ENCODE results near the gene ALDH1A2. TPM values are rescaled to one million over a fixed set of nuclear protein-coding genes. Genes with fewer than 3 reads are reported as not detected.

ALDH1A2 gene
- total RNA-seq, 1 donor from 2014 or later, result 22.1 TPM

DNA sequence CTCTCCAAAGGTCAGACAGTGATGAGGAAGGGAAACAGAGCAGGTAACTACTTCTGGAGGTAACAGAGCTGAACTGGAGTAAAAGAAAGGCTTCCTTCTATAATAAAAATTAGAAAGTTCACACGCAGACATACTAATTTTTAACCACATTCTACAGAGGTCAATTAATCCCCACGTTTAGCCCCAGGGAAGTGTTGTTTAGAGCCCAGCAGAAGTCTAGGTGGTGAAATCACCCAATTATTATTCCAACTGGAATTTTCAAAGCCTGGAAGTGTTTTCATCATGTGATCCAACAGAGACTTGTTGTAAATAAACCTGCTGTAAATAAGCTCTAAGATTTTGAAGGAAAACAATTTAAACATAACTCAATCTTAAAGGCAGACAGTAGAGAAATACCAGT, 6.8 kb downstream of the ALDH1A2 start:
- no peaks in the 10 kb centered on the region for H3K36me3 ChIP-seq
- H3K9me3 ChIP-seq, result no peaks in the 10 kb centered on the region
- intact Hi-C loops (cut with DNase I), result no loop called here
- TF ChIP-seq, protein P1, sequence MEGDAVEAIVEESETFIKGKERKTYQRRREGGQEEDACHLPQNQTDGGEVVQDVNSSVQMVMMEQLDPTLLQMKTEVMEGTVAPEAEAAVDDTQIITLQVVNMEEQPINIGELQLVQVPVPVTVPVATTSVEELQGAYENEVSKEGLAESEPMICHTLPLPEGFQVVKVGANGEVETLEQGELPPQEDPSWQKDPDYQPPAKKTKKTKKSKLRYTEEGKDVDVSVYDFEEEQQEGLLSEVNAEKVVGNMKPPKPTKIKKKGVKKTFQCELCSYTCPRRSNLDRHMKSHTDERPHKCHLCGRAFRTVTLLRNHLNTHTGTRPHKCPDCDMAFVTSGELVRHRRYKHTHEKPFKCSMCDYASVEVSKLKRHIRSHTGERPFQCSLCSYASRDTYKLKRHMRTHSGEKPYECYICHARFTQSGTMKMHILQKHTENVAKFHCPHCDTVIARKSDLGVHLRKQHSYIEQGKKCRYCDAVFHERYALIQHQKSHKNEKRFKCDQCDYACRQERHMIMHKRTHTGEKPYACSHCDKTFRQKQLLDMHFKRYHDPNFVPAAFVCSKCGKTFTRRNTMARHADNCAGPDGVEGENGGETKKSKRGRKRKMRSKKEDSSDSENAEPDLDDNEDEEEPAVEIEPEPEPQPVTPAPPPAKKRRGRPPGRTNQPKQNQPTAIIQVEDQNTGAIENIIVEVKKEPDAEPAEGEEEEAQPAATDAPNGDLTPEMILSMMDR (IDR thresholded peaks at IDR 0.05), result no peak
- TF ChIP-seq POLR2A (IDR thresholded peaks at IDR 0.05) (no peak), POLR2AphosphoS5 (IDR thresholded peaks at IDR 0.05; ENCODE audit: insufficient read depth in 1 of 2, low read depth in 1 of 2) (no peak)
- H3K27ac ChIP-seq, result no peak overlapping the region
- no peak overlapping the region for H3K4me3 ChIP-seq
- DNase-seq (ENCODE audit: extremely low spot score in 2 of 2), result no peak
- no peaks in the 10 kb centered on the region for H3K27me3 ChIP-seq
- peaks cover 5% of the 10 kb centered on the region for H3K4me1 ChIP-seq

DNA sequence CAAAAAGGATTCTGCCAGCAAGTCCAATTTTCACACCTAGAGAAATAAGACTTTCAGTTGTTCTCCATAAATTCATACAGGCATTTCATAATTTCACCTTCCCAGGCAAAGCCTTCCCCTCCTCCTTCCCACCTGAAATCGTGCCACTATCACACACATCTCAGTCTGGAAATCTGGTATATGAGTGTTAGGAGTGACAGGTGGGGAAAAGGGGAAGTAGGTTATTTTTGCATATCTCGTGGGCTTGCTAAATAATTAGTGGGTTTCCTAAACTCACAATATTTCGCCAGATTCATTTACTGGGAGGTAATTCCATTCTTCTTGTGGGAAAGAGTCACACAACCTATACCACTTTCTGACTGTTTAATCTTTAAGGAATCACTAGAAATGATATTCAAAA, 7.4 kb downstream of the ALDH1A2 start:
- no peak for TF ChIP-seq POLR2A (IDR thresholded peaks at IDR 0.05)
- TF ChIP-seq, protein P1 (IDR thresholded peaks at IDR 0.05), result no peak
- TF ChIP-seq POLR2AphosphoS5 (IDR thresholded peaks at IDR 0.05; ENCODE audit: insufficient read depth in 1 of 2, low read depth in 1 of 2), result no peak
- Histone ChIP-seq H3K9me3 (no peaks in the 10 kb centered on the region), H3K4me3 (no peak overlapping the region), H3K27ac (no peak overlapping the region), H3K4me1 (peaks cover 7% of the 10 kb centered on the region), H3K27me3 (no peaks in the 10 kb centered on the region), H3K36me3 (no peaks in the 10 kb centered on the region)
- intact Hi-C loops (cut with DNase I), result no loop called here
- no peak for DNase-seq (ENCODE audit: extremely low spot score in 2 of 2)

GRCh38 chr15:58057559-58057958, 8.0 kb downstream of the ALDH1A2 start:
- TF ChIP-seq POLR2A (IDR thresholded peaks at IDR 0.05) (no peak), POLR2AphosphoS5 (IDR thresholded peaks at IDR 0.05; ENCODE audit: insufficient read depth in 1 of 2, low read depth in 1 of 2) (no peak)
- TF ChIP-seq, protein P1 (IDR thresholded peaks at IDR 0.05), result no peak
- no peak for DNase-seq (ENCODE audit: extremely low spot score in 2 of 2)
- no peak overlapping the region for H3K4me3 ChIP-seq
- peaks cover 7% of the 10 kb centered on the region for H3K4me1 ChIP-seq
- H3K27ac ChIP-seq, result no peak overlapping the region
- H3K9me3 ChIP-seq, result no peaks in the 10 kb centered on the region
- intact Hi-C loops (cut with DNase I), result no loop called here
- H3K36me3 ChIP-seq, result no peaks in the 10 kb centered on the region
- H3K27me3 ChIP-seq, result no peaks in the 10 kb centered on the region

- TF ChIP-seq, protein P1 (IDR thresholded peaks at IDR 0.05), result no peak
- TF ChIP-seq POLR2A (IDR thresholded peaks at IDR 0.05), result no peak
- no peak for DNase-seq (ENCODE audit: extremely low spot score in 2 of 2)
- intact Hi-C loops (cut with DNase I), result no loop called here
- no peak overlapping the region for H3K4me3 ChIP-seq
- H3K36me3 ChIP-seq, result no peaks in the 10 kb centered on the region
- peaks cover 7% of the 10 kb centered on the region for H3K4me1 ChIP-seq
- H3K27me3 ChIP-seq, result no peaks in the 10 kb centered on the region
- no peak overlapping the region for H3K27ac ChIP-seq
- H3K9me3 ChIP-seq, result no peaks in the 10 kb centered on the region
Observed at GRCh38 chr15:58056015-58056414, 9.5 kb downstream of the ALDH1A2 start.

DNA sequence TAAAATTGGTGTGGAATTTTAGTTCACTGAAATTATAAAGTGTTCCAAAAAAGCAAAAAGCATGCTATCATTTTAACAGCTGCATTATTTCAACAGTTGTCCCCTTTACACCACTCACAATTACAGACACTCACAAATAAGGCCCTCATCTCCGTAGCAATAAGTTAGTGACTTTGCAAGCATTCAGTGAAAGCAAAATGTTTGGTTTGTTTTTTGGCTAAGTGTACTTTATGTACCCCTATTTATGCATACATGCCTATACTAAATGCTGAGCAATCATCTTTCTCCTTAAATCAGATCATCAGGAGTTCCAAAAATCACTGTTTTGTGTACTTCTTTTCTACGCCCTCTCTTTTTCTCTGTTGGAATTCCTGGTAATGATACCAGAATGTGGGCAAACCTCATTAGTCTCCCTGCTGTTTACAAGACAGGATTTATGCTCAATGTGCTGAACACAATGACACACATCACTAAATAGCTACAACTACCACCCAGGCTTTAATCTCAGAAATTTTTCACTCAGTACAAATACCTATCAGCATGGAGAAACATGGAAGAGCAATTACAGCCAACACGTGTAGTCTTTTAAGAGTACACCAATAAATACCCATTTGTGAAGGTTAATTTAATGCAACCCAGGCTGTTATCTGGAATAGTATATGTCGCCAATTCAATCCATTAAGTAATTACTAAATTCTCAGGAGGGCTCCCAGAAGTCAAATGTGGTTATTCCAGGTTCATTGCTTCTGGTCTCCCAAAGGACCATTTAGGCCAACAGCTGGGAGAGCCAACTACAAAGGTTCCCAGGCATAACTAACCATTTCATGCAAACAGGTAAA, 12.0 kb downstream of the ALDH1A2 start:
- no peak for DNase-seq (ENCODE audit: extremely low spot score in 2 of 2)
- H3K4me3 ChIP-seq, result no peak overlapping the region
- no peak overlapping the region for H3K27ac ChIP-seq
- intact Hi-C loops (cut with DNase I), result no loop called here
- H3K36me3 ChIP-seq, result no peaks in the 10 kb centered on the region
- TF ChIP-seq POLR2AphosphoS5 (IDR thresholded peaks at IDR 0.05; ENCODE audit: insufficient read depth in 1 of 2, low read depth in 1 of 2) (no peak), POLR2A (IDR thresholded peaks at IDR 0.05) (no peak)
- TF ChIP-seq, protein P1 (IDR thresholded peaks at IDR 0.05), result no peak
- H3K9me3 ChIP-seq, result no peaks in the 10 kb centered on the region
- no peaks in the 10 kb centered on the region for H3K27me3 ChIP-seq
- peaks cover 7% of the 10 kb centered on the region for H3K4me1 ChIP-seq
